ENCODE results near the gene ARHGEF12. TPM values are rescaled to one million over a fixed set of nuclear protein-coding genes. Genes with fewer than 3 reads are reported as not detected.

ARHGEF12 gene
- total RNA-seq, 2 experiments from 2014 or later, result 9.6 to 10.2 TPM

DNA sequence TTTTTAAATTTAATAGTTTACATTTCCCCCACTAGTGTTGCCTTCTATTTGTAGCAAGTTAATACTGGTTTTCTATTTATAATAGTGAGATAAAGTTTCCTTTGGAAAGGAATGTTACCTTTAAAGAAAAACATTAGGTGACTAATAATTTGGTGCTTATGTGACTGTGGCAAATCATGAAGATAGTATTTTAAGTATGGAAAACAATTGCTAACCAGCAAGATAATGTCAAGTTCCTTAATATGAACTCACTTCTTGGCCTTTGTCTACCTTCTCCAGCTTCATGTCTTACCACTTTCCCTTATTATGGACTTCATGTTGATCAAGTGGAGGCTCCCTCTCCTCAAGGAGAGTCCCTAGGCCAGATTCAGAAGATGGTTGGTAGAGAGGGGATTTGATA is 27.2 kb downstream of the ARHGEF12 start:
- DNase-seq (no peak), ATAC-seq (no peak)
- Mint-ChIP-seq H3K4me3 (no peak overlapping the region), H3K27me3 (peaks cover 16% of the 10 kb centered on the region), H3K4me1 (ENCODE audit: low read depth) (no peaks in the 10 kb centered on the region), H3K9me3 (no peaks in the 10 kb centered on the region), H3K27ac (no peak overlapping the region), H3K36me3 (ENCODE audit: low read depth) (no peaks in the 10 kb centered on the region)
- POLR2A ChIA-PET, result interaction anchor here (0.6 kb wide), 1 partner anchor 687 kb away, joined by 4 read pairs; no protein-coding TSS in a partner anchor
- TF ChIP-seq, protein P1, sequence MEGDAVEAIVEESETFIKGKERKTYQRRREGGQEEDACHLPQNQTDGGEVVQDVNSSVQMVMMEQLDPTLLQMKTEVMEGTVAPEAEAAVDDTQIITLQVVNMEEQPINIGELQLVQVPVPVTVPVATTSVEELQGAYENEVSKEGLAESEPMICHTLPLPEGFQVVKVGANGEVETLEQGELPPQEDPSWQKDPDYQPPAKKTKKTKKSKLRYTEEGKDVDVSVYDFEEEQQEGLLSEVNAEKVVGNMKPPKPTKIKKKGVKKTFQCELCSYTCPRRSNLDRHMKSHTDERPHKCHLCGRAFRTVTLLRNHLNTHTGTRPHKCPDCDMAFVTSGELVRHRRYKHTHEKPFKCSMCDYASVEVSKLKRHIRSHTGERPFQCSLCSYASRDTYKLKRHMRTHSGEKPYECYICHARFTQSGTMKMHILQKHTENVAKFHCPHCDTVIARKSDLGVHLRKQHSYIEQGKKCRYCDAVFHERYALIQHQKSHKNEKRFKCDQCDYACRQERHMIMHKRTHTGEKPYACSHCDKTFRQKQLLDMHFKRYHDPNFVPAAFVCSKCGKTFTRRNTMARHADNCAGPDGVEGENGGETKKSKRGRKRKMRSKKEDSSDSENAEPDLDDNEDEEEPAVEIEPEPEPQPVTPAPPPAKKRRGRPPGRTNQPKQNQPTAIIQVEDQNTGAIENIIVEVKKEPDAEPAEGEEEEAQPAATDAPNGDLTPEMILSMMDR (IDR thresholded peaks at IDR 0.05), result no peak
- intact Hi-C loops (cut with micrococcal nuclease), result no loop called here
- CTCF ChIA-PET, result interaction anchor here (0.9 kb wide), 1 partner anchor 23 kb away, joined by 3 read pairs; no protein-coding TSS in a partner anchor

DNA sequence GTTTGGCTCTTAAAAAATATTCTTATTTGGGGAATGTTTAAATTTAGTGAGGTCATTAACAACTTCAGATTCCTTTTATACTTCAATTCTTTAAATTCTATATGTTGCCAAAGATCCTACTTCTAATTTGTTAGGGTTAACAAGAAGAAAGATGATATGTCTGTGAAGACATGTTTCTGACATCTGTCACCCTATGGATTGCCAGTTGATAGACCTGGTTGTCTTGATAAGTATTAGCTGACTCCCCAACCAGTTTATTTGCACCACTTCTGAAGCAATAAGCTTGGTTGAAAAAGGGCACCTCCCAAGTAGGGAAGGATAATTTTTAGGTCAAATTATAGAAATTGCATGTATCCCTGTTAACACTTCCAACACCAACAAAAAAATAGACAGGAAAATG is 29.3 kb downstream of the ARHGEF12 start:
- no peaks in the 10 kb centered on the region for H3K9me3 Mint-ChIP-seq
- POLR2A ChIA-PET, result no interaction called here
- H3K27ac Mint-ChIP-seq, result no peak overlapping the region
- intact Hi-C loops (cut with micrococcal nuclease), result no loop called here
- ATAC-seq (no peak), DNase-seq (no peak)
- H3K36me3 Mint-ChIP-seq (ENCODE audit: low read depth), result no peaks in the 10 kb centered on the region
- no peaks in the 10 kb centered on the region for H3K4me1 Mint-ChIP-seq (ENCODE audit: low read depth)
- TF ChIP-seq, protein P1 (IDR thresholded peaks at IDR 0.05), result no peak
- peaks cover 12% of the 10 kb centered on the region for H3K27me3 Mint-ChIP-seq
- CTCF ChIA-PET, result interaction anchor here (0.7 kb wide), 1 partner anchor 59 kb away, joined by 3 read pairs; no protein-coding TSS in a partner anchor
- no peak overlapping the region for H3K4me3 Mint-ChIP-seq

DNA sequence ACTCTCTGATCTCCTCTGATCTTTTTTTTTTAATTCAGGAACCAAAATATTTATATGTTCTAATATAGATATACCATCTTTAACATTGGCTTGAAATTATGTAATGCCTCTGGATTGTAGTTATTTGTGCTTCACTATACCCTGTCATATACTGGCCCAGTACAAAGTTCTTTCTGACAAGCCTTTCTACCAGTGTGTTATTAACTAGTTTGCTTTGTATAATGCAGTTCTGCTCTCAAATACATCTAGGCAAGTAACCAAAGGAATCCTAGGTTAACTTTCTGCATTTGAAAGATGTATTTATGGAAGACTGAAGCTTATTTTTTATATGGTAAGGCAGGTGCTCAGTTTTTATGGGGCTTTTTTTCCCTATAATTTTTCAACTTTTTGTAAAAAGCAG is 36.1 kb downstream of the ARHGEF12 start:
- no peaks in the 10 kb centered on the region for H3K9me3 Mint-ChIP-seq
- ChIA-PET POLR2A (interaction anchor here (0.5 kb wide), 1 partner anchor 909 kb away, joined by 3 read pairs; no protein-coding TSS in a partner anchor), CTCF (interaction anchor here (1.3 to 1.4 kb wide), 2 partner anchors 29 to 37 kb away, joined by 3 to 5 read pairs; no protein-coding TSS in a partner anchor)
- H3K27me3 Mint-ChIP-seq, result peaks cover 12% of the 10 kb centered on the region
- peaks cover 2% of the 10 kb centered on the region for H3K36me3 Mint-ChIP-seq (ENCODE audit: low read depth)
- intact Hi-C loops (cut with micrococcal nuclease), result no loop called here
- DNase-seq, result no peak
- no peaks in the 10 kb centered on the region for H3K4me1 Mint-ChIP-seq (ENCODE audit: low read depth)
- no peak overlapping the region for H3K4me3 Mint-ChIP-seq
- no peak for ATAC-seq
- TF ChIP-seq, protein P1 (IDR thresholded peaks at IDR 0.05), result no peak
- H3K27ac Mint-ChIP-seq, result no peak overlapping the region

DNA sequence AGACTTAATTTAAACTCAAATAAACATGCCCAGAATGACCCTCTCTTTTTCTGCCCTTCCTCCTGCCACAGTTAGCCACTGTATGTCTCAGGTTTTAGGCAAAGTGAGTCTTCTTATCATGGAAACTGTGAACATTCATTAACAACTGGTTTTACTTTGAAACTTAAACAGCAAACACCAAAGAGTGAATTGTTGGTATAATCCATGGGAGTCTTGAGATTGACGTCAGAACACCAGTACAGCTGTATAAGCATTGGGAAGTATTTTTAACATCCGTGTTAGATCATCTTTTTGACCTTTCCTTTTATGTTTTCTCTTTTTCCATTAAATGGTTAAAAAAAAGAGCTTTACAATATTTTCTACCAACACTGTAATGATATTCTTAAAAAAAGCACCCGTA is 38.9 kb downstream of the ARHGEF12 start:
- TF ChIP-seq, protein P1 (IDR thresholded peaks at IDR 0.05), result no peak
- ATAC-seq (no peak), DNase-seq (no peak)
- H3K9me3 Mint-ChIP-seq, result peaks cover 9% of the 10 kb centered on the region
- H3K27me3 Mint-ChIP-seq, result peaks cover 9% of the 10 kb centered on the region
- ChIA-PET CTCF (no interaction called here), POLR2A (no interaction called here)
- intact Hi-C loops (cut with micrococcal nuclease), result no loop called here
- no peaks in the 10 kb centered on the region for H3K4me1 Mint-ChIP-seq (ENCODE audit: low read depth)
- no peak overlapping the region for H3K27ac Mint-ChIP-seq
- H3K4me3 Mint-ChIP-seq, result no peak overlapping the region
- H3K36me3 Mint-ChIP-seq (ENCODE audit: low read depth), result peaks cover 2% of the 10 kb centered on the region

DNA sequence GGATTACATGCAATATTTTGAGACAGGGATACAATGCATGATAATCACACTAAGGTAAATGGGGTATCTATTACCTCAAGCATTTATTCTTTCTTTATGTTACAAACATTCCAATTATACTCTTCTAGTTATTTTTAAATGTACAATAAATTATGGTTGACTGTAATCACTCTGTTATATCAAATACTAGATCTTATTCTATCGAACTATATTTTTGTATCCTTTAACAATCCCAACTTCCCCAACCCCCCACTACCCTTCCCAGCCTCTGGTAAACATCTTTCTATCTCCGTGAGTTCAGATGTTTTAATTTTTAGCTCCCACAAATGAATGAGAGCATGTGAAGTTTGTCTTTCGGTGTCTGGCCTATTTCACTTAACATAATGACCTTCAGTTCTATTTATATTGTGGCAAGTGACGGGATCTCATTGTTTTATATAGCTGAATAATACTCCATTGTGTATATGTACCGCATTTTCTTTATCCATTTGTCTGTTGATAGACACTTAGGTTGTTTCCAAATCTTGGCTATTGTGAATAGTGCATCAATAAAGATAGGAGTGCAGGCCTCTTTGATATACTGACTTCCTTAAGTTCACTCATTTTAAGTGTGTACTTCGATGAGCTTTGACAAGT is 40.5 kb downstream of the ARHGEF12 start:
- TF ChIP-seq, protein P1 (IDR thresholded peaks at IDR 0.05), result no peak
- POLR2A ChIA-PET, result no interaction called here
- DNase-seq (no peak), ATAC-seq (no peak)
- peaks cover 2% of the 10 kb centered on the region for H3K36me3 Mint-ChIP-seq (ENCODE audit: low read depth)
- peaks cover 12% of the 10 kb centered on the region for H3K27me3 Mint-ChIP-seq
- intact Hi-C loops (cut with micrococcal nuclease), result no loop called here
- no peak overlapping the region for H3K4me3 Mint-ChIP-seq
- peaks cover 9% of the 10 kb centered on the region for H3K9me3 Mint-ChIP-seq
- H3K27ac Mint-ChIP-seq, result no peak overlapping the region
- CTCF ChIA-PET, result no interaction called here
- H3K4me1 Mint-ChIP-seq (ENCODE audit: low read depth), result no peaks in the 10 kb centered on the region
